Measurements from ENCODE around the gene SP1.
A peak's percentile ranks its signal among the peaks of the same experiment; 100 is the strongest.

DNA sequence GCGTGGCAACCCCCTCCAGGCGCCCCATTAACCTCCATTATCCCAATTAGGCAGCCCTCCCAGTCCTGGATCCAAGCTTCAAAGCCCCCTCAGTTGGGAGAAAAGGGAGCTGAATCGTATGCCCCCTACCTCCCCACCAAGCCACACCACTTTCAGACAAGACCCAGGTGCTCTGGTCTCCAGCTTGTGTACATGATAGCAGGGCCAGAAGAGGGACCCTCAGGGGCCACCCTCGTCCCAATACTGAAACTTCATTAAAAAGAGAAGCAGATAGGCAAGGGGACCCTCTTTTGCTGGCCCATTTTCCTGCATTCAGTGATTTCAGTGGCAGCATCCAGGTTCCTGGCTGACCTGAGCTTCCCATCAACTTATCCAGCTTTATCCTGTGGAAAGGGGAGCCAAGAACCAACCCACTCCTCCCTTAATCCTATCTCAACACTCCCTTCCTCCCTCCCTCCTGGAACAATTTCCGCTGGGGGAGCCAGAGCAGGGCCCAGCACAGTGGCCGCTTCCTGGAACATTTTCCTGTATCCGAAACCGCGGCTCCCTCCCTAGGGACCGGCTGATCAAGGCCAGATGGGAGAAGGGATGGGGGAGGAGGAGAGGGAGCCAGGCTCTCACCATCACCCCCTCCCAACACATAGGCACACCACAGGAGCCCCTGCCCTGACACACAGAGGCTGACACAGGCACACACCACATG is 34.3 kb upstream of the SP1 start:
- TF ChIP-seq, protein P1, sequence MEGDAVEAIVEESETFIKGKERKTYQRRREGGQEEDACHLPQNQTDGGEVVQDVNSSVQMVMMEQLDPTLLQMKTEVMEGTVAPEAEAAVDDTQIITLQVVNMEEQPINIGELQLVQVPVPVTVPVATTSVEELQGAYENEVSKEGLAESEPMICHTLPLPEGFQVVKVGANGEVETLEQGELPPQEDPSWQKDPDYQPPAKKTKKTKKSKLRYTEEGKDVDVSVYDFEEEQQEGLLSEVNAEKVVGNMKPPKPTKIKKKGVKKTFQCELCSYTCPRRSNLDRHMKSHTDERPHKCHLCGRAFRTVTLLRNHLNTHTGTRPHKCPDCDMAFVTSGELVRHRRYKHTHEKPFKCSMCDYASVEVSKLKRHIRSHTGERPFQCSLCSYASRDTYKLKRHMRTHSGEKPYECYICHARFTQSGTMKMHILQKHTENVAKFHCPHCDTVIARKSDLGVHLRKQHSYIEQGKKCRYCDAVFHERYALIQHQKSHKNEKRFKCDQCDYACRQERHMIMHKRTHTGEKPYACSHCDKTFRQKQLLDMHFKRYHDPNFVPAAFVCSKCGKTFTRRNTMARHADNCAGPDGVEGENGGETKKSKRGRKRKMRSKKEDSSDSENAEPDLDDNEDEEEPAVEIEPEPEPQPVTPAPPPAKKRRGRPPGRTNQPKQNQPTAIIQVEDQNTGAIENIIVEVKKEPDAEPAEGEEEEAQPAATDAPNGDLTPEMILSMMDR (IDR thresholded peaks at IDR 0.05): peak in 1 of 6 experiments; percentile 5
- TF ChIP-seq POLR2A (IDR thresholded peaks at IDR 0.05): no peak

Measured in esophagus squamous epithelium (tissue), 4 donors.